ENCODE results near the gene MAMDC2.

The MAMDC2 gene

DNA sequence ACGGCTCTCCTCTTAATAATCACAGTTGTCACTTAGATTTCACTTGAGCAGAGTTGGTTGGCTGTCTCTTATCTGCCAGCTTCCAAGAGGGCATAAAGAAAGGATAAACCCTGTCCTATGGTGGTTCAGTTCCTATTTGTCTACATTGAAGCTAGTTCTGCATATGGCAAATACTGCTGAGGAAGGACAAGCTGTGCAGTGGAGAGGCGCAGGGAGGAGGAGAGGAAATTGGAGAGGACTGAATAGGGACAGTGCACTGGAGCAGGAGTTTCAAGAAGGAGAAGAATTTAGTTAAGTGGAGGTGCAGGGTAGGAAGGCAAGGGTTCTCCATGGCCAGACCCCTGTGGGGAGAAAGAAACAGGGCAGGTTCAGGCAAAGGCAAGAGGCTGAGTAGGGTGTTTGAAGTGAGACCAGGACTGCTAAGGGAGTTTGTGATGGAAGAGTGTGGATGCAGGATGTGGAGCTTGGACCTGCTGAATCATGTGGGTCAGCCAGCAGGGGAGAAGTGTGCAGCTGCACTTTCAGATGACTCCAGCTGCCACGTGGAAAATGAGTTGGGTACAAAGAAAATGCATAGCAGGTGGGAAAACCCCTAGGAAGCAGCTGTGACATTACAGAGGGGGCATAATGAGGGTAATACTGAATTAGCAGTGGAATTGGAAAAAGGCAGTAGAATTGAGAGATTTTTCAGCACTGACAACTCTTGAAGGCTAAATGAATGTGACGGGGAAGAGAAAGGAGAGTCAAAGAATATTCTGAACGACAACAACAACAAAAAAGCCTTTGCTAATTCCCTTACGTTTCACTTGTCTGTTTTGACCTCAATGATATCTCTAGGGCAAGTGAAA lies 66.8 kb downstream of the MAMDC2 start:
- DNase-seq: no peak

DNA sequence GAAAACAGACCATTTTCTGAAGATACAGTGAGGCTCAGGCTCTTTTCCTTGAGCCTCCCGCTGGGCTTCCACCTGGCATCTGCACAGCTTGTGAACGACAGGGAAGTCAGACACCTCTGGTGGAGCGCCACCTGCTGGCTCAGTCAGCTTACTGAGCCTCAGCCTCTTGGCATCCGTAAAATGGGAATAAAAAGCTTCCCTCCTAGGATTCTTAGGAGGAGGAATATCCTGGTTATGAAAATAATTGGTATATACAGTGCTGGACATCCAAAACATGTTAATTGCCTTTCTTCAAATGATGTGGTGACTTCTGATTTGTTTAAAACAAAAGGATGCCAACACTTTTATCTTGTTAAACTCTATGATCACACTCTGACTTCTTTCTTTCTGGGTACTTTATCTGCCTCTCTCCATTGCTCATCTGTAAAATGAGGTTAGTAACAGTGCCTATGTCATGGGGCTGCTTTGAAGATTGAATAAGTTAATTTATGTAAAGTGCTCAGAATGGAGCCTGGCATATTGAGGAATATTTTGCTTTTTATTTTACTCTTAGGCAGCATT lies 67.5 kb downstream of the MAMDC2 start:
- DNase-seq: peak; percentile 27

DNA sequence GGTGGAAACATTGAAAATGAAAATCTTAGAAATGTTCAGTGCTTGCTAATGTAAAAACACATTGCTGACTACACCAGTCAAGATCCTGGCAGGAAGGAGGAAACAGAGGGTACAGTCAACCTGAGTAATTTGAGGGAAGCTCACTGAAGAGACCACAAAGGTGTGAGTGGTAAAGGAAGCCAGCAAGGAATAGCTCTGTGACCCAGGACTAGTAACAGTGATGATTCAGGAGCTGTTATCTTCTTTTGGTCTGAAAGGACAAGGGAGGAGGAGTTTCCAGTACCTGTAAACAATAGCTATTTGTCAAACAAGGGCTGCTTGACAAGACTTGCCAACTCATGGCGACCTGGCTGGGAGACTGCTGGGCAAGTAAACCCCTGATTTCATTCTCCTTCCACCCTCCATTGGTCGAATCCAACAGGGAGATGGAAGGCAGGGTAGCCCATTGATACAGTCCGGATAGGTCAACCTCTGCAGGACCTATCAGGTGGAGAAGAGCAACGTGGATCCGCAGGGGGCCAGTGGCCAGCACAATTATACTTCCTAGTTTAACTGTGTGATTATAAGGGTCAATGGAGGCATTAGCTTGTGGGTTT lies 68.1 kb downstream of the MAMDC2 start:
- no peak for DNase-seq

DNA sequence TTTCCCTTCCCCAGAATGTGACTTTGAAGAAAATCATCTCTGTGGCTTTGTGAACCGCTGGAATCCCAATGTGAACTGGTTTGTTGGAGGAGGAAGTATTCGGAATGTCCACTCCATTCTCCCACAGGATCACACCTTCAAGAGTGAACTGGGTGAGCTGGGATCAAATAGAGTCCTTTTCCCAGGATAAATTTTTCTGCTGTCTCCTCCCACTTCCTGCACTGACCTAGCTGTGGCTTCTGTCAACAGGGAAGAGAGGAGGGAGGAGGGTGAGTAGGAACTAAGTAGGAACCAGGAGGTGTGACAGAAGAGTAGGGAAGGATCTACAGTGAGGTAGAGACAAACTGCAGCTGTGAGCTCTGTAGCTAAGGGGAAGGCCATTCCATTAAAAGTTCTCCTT lies 69.3 kb downstream of the MAMDC2 start:
- DNase-seq: no peak

DNA sequence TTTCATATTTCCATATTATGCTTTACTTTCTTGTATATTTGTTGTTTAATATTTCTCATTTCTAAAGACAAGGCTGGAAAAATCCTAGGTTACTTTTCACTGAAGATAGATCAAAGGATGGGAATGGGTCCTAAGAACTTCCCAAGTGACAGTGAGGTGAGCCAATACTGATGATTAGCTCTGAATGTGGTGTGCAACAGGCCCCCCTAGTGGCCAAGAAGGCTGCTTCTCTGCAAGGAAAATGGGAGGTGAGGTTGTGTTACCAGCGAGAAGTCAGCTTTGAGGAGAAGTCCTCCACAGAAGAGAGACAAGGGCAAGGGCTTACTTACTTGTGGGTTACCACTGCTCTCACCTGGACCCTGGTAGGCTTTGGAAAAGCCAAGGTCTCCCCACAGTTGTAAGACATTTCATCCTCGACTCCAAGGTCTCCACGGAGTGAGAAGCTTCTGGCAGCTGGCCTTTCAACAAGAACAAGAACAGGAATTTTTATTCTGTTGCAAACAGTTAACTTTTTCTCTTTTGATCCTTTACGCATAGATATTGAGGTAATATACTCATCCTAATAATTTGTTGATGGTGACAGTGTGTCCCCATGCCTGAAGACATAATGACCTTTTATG lies 69.9 kb downstream of the MAMDC2 start:
- no peak for DNase-seq

DNA sequence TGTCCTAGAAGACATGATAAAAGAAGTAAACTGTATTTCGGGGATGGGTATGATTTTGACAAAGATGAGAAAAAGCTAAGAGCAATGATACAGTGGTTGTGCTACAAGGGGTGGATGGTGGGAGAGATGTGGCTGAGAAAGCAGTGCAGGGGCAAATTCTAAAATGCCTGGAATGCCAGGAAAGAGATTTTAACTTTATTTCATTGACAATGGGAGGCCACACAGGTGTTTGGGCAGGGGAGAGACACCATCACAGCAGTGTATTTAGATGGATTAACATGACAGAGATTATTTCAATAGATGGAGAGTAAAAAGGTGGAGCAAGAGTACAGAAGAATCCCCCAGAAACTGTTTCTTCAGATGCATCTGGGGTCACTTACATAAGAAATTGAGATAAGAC lies 71.2 kb downstream of the MAMDC2 start:
- DNase-seq: no peak

DNA sequence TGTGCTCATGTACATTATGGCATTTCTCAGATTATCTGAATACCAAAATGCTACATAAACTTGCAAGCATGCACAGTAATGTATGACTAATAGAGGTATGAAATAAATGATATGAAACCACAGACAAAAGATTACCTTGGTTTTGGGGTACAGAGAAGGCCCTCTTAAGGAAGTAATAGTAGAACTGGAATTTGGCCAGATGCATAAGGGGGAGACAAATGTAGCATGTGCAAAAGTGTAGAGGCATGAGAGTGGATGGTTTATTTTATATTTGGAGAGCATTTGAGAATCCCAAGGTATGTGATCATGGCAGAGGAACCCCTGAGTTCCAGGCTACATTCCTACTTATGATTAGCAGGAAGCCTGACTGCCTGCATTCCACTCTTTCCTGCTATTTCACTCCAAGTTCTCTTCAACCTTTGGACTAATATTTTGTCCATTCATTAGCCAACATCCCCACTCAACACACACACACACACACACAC lies 74.2 kb downstream of the MAMDC2 start:
- DNase-seq: no peak

DNA sequence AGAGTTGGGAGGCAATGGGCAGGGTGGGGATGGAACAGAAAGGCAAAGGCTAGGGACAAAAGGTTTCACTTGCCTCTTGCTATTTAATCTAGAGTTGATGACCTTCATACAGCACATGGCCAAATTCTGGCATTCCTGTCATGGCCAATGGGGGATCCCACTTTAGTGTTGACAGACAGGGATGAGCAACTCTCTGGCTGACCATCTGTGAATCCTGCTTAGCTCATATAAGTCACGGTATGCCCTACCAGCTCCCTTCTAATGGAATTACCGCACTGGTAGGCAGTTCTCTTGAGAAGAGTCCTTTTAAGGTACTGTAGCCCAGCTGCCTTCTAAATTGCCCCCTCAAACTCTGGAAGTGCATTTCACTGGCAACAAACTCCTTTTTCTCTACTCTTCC lies 76.1 kb downstream of the MAMDC2 start:
- no peak for DNase-seq

DNA sequence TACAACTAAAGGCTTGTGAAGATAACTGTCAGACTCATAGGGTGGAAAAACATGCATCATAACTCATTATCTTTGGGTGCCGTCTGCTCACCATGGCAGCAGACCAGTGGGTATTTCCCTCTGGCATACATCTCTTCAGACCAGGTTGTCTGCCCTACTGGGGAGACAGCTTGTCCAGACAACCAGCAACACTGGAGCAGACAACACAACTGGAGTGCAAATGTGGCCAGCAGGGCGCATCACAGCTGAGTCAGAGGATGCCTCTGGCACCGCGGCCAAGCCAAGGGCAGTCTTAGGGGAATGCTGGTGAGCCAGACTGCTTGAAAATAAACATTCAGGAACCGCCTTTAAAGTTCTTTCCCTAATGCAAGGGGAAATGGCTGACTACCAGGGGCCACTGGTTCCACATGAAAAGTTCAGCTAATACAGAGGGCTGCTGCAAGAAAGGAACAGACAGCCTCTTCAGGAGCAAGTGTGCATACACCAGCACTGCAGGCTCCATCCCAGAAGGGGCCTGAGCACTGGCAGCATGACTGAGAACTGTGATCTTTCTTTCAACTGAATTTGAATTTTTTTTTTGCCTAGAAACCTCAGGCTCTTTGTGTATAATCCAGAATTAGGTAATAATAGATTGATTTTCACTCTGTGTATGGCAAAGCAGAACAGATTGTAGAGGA lies 77.3 kb downstream of the MAMDC2 start:
- DNase-seq: no peak

DNA sequence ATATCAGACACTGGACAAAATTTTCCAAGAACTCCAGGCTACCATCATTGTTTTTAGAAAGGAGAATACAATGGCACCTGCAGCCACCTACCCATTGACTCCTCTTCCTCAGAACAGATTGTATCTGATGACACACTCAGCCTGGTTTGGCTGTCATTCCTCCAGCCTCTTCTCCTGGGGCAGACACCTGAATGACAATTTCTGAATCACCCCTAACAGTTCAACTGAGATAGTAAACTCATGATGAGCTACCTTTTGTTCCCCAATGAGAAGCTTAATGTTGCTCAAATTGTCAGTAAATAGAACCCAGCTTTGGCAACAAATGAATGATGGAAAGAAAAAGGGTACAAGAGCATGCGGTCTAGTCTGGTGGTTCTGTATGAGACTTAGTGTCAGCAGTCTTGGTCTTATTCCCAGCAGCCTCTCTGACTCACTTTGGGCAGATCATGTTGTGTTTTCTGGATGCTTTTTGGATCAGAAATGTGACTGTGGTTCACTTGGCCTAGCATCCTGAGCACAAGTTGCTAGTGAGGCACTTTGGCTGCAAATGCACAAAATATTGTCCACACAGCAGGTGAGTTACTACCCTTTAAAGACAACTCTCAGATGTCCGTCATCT lies 78.3 kb downstream of the MAMDC2 start:
- DNase-seq: no peak

DNA sequence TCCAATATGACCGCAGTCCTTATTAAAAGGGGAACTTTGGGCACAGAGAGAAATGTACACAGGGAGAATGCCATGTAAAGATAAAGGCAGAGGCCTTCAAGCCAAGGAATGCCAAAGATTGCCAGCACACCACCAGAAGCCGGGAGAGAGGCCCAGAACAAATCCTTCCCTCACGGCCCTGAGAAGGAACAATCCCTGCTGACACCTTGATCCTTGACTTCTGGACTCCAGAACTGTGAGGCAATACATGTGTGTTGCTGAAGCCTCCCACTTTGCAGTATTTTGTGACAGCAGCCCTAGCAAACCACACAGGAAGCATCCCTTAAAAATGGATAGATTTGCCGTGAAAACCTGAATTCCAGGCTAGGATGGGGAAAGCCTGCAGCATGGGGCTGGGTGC lies 80.0 kb downstream of the MAMDC2 start:
- DNase-seq: no peak

DNA sequence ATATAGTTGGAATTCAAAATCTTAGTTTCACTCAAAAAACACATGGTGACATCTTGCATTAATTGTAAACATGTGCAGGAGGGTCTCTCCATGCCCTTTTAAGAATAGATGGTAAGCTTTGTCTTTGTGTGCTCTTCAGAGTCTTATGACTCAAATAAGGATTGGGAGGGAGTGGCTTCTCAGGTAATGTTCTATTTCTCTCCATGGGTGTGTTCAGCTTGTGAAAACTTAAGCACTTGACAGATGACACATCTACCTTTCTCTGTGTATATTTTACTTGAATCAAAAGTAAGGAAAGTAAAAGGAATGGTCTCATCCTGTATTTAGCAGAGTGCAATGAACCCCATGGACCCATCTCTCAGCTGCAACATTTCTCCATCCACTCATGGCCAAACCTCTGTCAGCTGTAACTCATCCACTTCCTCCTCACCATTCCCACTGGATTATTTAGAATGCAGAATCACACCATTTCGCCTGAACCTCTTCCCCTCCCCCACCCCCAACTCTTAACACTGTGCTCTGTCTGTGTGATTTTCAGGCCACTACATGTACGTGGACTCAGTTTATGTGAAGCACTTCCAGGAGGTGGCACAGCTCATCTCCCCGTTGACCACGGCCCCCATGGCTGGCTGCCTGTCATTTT lies 82.1 kb downstream of the MAMDC2 start:
- no peak for DNase-seq

DNA sequence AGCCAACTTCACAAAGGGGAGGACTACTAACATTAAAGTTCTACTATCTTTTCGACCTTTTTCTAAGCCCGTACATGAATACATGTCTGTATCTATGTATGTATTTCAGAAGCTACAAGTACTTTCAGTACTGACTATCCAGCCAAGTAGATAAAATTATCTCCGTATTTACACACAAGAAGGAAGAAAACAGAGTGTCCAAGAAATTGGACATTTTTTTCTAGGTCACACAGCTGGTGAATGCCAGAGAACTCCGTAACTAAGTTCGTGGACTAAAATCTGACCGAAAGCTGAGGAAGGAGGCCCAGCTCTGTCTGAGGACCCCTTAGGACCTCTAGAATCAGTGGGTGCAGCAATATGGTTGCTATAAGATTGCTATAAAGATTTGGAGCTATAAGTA lies 83.4 kb downstream of the MAMDC2 start:
- DNase-seq: no peak

DNA sequence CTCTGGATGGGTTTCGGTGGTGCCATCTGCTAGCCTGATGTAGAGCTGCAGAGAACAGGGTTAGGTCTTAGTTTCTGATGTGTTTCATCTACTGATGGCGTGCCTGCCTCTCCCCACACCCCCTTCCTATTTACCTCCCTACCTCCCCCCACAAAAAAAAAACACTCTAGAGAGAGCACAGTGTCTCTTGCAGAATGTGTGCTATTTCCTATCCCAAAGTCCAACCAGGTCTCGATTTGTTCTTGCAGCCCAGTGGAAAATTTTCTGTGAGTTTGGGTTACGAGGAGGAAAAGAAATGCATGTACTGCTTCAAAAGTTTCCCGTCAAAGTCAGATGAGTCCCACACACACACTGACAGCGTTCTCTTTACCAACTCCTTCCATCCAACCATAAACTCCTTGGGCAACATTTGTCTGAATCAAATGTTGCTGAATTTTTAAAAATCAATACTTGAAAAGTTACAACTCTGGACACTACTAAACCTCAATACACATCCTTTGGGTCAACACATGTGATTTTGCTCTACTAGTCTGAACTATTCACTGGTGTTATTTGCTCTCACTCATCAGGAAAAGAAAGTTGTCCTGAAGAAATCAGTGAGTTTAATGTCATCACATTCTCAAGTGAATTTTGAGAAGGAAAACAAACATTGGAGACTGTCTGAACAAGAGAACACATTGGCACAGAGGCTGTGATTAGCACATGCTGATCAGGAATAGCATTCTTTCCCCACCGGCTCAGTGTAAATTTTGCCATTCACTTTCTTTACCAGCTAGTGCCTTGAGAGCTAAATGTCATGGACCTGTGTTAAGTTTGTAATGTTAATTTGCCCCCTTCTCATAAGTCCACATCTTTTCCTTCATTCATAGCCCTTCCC lies 84.1 kb downstream of the MAMDC2 start:
- no peak for DNase-seq

DNA sequence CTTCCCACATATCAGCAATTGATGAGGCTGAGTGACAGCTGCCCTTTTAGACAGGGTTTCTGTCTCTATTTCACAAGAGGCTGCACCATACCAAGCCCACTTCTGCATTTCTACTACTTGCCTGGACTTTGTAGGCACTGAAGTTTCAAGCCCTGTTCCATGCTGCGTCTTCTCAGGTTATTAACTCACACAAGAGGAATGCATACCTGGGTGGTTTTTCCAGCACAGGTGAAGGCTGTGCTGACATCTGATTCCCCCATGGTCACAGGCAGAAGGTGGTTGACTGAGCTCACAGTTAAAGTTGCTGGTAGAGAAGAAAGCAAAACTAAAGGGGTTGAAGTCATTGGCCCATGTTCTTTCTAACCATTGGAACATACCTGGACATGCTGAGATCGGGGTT lies 86.6 kb downstream of the MAMDC2 start:
- DNase-seq: no peak

DNA sequence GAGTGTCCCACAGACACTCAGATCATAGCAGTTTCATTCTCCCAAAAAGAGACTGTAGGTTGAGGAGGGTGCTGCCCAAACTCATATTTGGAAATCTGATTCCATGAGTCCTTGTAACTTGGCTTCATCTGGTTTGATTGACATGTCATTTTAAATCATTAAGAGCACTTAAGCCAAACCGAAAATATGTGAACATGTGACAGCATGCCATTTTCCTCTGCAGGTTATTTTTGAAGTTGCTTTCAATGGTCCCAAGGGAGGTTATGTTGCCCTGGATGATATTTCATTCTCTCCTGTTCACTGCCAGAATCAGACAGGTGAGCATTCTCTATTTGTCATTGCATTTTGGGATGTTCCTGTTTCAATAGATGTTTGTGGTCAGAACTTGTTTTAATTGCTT lies 87.6 kb downstream of the MAMDC2 start:
- DNase-seq: peak; percentile 36

DNA sequence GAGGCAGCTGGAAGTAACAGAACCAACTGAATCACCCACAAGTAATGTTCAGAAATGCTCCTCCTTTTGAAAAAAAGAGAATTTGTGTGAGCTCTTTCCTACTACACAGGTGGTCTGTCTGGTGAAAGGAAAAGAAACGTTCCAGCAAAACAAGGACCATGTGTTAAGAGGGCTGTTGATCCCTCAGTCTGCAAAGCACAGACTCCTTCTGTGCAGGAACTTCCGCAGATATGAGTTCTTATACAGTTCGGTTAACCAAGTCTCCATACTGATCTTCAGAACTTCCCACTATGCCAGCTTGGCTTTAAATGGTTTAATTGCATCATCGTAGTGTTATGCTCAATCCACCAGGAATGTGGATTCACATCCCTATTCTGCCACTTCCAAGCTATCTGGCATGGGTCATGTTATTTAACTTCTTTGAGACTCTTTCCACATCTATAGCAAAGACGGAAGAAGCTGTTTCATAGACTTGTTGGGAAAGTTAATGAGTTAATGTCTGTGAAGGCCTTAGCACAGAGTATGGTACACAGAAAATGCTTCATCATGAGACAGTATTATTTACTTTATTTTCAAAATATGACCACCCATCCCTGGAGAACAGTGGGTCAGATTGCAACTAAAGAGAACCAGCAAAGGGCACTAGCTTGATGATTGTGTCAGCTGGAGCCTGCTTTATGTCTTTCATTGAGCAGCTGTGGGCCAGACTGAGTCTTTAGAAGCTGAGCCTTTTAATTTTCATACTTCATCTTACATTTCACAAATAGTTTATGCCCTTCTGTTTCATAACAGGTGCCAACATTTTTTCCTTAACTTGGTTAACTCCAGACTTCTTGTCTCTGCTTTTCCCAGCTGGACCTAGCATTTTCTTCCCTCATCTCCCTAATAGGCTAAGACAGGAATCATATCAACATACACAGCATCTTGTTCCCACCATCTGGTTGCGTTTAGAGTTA lies 89.9 kb downstream of the MAMDC2 start:
- DNase-seq: no peak

DNA sequence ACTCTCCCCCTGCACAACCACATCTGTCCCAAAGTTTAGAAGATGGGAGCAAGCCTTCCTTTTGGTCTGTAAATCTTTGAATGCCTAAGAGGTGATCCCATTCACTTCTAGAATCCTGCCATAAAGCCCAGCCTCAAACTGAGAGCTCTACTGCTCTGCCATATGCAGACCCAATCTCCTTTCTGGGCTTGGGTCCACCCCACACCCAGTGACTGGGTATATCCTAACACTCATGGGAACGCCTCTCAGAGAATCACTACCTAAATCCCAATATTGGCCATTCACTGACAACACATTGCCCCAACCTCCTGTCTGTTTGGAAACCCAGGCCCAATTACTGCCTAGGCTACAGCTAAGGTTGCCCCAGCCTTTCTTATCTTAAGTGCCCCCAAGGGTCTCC lies 90.7 kb downstream of the MAMDC2 start:
- DNase-seq: no peak

DNA sequence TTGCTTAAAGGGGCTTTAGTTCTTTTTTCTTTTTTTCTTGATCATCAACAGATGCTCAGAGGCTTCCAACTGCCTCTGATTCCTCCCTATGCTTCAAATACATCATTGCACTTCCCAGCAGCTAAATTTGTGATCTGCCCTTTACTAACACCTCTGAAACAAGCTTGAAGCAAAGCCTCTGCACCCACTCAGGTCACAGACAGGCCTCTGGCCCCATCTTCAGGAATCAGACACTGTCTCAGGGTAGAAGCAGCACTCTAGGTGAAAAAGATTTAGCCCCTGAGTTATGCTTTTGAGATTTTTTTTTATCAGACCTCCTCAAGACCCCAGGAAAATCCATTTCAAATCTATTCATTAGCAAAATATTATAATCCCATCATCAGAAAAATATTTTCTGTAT lies 91.5 kb downstream of the MAMDC2 start:
- DNase-seq: no peak

DNA sequence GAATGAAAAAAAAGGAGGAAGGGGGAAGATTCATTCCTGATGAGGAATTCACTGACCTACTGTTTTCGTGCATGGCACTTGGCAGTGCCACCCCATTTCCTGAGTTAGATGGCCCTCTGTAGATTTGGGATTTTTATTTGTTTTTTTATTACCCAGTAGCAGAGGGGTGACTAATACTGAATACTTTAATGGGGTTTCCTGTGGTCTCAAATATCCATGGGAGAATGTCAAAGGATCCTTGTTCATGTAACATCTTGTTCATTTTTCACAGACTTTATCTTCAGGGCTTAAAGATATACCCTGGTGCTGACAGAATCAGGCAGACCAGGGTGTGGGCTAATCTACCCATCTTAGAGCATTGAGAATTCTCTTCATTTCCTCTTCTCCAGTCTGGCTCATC lies 93.0 kb downstream of the MAMDC2 start:
- no peak for DNase-seq

Data from NCI-H1436 treated with DMSO at 0.1 percent for 48 hours (cell line).